ENCODE data around the gene IGSF8. TPM values are rescaled to one million over a fixed set of nuclear protein-coding genes. Genes with fewer than 3 reads are reported as not detected.

Gene IGSF8
- total and polyA plus RNA-seq, 2 of the 8 experiments (the other 6 are each of a cell fraction or from before 2014, with no cell fraction given) = 69.6 to 132 TPM

GRCh38 chr1:160082926-160083325, 15.5 kb downstream of the IGSF8 start:
- no peak for FAIRE-seq
- Histone ChIP-seq H4K8ac (ENCODE audit: extremely low read depth, insufficient read depth, low read length) (no peak overlapping the region), H4K91ac (replicated peaks; ENCODE audit: insufficient read length, low read length) (no peak overlapping the region), H3K79me1 (ENCODE audit: low read depth, low read length) (no peaks in the 10 kb centered on the region), H3K23me2 (ENCODE audit: low read depth, low read length) (no peaks in the 10 kb centered on the region; the same call in 1 of the 2 replicates), H3K27me3 (replicated peaks in 1 of 4; ENCODE audit: control insufficient read depth in 3 of 4, extremely low read depth in 1 of 4, insufficient read depth in 3 of 4, low read length in 3 of 4) (peaks cover 0 to 43% (median 30%) of the 10 kb centered on the region in 4 experiments; a peak in 6 of 7 replicates), H2BK20ac (ENCODE audit: low read length) (no peak overlapping the region), H3K36me3 (ENCODE audit: control insufficient read depth in 2 of 4, insufficient read depth in 4 of 4, low read length in 3 of 4) (peaks cover 0 to 5% (median 0%) of the 10 kb centered on the region in 4 experiments; a peak in 1 of 8 replicates), H3K4me3 (ENCODE audit: extremely low read depth in 1 of 4, insufficient read depth in 2 of 4, low read depth in 3 of 4, low read length in 4 of 4) (no peak overlapping the region), H4K20me1 (replicated peaks in 1 of 2; ENCODE audit: control insufficient read depth in 1 of 2, insufficient read depth in 2 of 2, low read length in 2 of 2) (no peaks in the 10 kb centered on the region), H3K9me3 (ENCODE audit: insufficient read depth in 2 of 2, low read depth in 1 of 2, low read length in 1 of 2) (peaks cover 0 to 4% of the 10 kb centered on the region in 2 experiments; a peak in 1 of 4 replicates), H2AK5ac (ENCODE audit: low read depth, low read length) (no peak overlapping the region), H2BK12ac (ENCODE audit: low read depth, low read length) (no peak overlapping the region), H3K14ac (ENCODE audit: insufficient read length) (no peak overlapping the region), H3K9ac (replicated peaks in 1 of 4; ENCODE audit: extremely low read depth in 1 of 4, low read depth in 3 of 4, low read length in 3 of 4) (no peak overlapping the region), H2BK5ac (ENCODE audit: low read depth, low read length) (no peak overlapping the region), H3K4me2 (ENCODE audit: insufficient read depth in 1 of 2, low read depth in 2 of 2, low read length in 2 of 2) (no peak overlapping the region; a peak in 1 of 4 replicates), H3K23ac (ENCODE audit: insufficient read length) (no peak overlapping the region), H4K5ac (ENCODE audit: insufficient read length, low read depth, low read length) (no peak overlapping the region), H3K18ac (ENCODE audit: extremely low read depth, low read length) (no peak overlapping the region), H3K27ac (ENCODE audit: low read depth, low read length) (no peak overlapping the region), H3K79me2 (ENCODE audit: control insufficient read depth in 1 of 2, insufficient read depth in 2 of 2, low read length in 2 of 2) (no peaks in the 10 kb centered on the region), H3K4ac (replicated peaks; ENCODE audit: insufficient read length, low read depth, low read length) (no peak overlapping the region), H3K4me1 (replicated peaks in 1 of 4; ENCODE audit: control insufficient read depth in 3 of 4, insufficient read depth in 4 of 4, low read length in 3 of 4) (peaks cover 0 to 5% (median 3%) of the 10 kb centered on the region in 4 experiments; a peak in 4 of 7 replicates), H3K56ac (replicated peaks; ENCODE audit: insufficient read length, low read depth, low read length) (no peak overlapping the region), H2AFZ (ENCODE audit: low read length) (no peak overlapping the region), H2BK120ac (replicated peaks; ENCODE audit: low read depth, low read length) (no peak overlapping the region), H2BK15ac (ENCODE audit: low read length) (no peak overlapping the region)
- CTCF ChIA-PET (ENCODE audit: partially characterized antibody) = interaction anchor here (0.6 to 50.1 kb wide), 5 partner anchors 13 to 209 kb away, joined by 3 to 1874 read pairs (median 83); partner anchors contain the start of genes IGSF8 and KCNJ10
- POLR2A ChIA-PET (ENCODE audit: partially characterized antibody) = interaction anchor here (0.6 to 3.5 kb wide), 14 partner anchors 11 to 281 kb away, joined by 3 to 23 read pairs (median 3); partner anchors contain the start of genes IGSF8, IGSF9 and KCNJ10
- WGBS, 2 experiments (ENCODE audit: extremely low coverage in 1 of 2, insufficient coverage in 1 of 2, insufficient read length in 1 of 2, insufficient replicate concordance in 2 of 2, low coverage in 1 of 2, low lambda C conversion rate in 2 of 2, missing lambda C conversion rate in 1 of 2) = 73% methylated on average over 3 of the region's 3 CpGs; no CpG with 5 or more reads in 1 of the 2 experiments
- DNase-seq (ENCODE audit: low read depth in 1 of 2, low spot score in 2 of 2) = no peak
- no peak for TF ChIP-seq EP300 (IDR thresholded peaks at IDR 0.05; ENCODE audit: borderline replicate concordance in 1 of 2, low read depth in 2 of 2, low read length in 2 of 2)

All from H1 (cell line).